ENCODE measurements around the gene ZFAND3.

DNA sequence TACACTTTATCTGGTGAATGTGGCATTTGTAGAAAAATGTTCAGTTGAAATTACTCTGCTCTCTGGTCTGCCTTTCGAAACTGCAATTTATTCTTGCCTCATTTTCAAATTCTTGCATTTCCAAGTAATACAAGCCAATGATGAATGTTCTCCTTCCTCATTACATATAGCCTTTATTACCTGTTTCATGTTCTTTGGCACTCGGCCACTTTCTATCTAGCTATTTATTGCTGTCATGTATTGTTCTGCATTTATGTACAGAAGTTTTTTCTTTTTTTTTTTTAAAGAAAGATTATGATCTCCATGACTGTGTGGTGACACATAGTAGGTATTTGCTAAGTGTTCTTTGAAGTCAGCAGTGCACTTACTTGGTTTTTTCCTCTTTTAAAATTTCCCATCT lies 261.4 kb downstream of the ZFAND3 start:
- no peak for TF ChIP-seq CTCF (IDR thresholded peaks at IDR 0.05 in 8 of 11, conservative IDR thresholded peaks at IDR 0.05 in 3 of 11)
- no peak for TF ChIP-seq POLR2A (IDR thresholded peaks at IDR 0.05)
- no peak for TF ChIP-seq POLR2AphosphoS5 (IDR thresholded peaks at IDR 0.05)

Measured in spleen (tissue), 7 donors.